Measurements from ENCODE around the gene VPS41. TPM values are rescaled to one million over a fixed set of nuclear protein-coding genes. Genes with fewer than 3 reads are reported as not detected.

VPS41 gene
- total RNA-seq, 1 donor from 2014 or later, result 37.4 TPM

GRCh38 chr7:38773430-38773829 lies 135.6 kb downstream of the VPS41 start:
- no peak for DNase-seq
- no peak for ATAC-seq (ENCODE audit: poor library complexity)
- intact Hi-C loops (cut with DNase I), result no loop called here

GRCh38 chr7:38760226-38760625 lies 148.8 kb downstream of the VPS41 start:
- ATAC-seq (ENCODE audit: poor library complexity), result no peak

GRCh38 chr7:38759028-38759427 lies 150.0 kb downstream of the VPS41 start:
- intact Hi-C loops (cut with DNase I), result no loop called here
- ATAC-seq (ENCODE audit: poor library complexity) (no peak), DNase-seq (no peak)

More at GRCh38 chr7:38760226-38760625, 148.8 kb downstream of the VPS41 start:
- intact Hi-C loops (cut with DNase I), result no loop called here
- DNase-seq, result no peak

GRCh38 chr7:38757931-38758330 lies 151.1 kb downstream of the VPS41 start:
- intact Hi-C loops (cut with DNase I), result no loop called here
- no peak for ATAC-seq (ENCODE audit: poor library complexity)
- no peak for DNase-seq

- ATAC-seq (ENCODE audit: poor library complexity) (no peak), DNase-seq (no peak)
- intact Hi-C loops (cut with DNase I), result no loop called here
Observed at GRCh38 chr7:38756521-38756920, 152.5 kb downstream of the VPS41 start.

DNA sequence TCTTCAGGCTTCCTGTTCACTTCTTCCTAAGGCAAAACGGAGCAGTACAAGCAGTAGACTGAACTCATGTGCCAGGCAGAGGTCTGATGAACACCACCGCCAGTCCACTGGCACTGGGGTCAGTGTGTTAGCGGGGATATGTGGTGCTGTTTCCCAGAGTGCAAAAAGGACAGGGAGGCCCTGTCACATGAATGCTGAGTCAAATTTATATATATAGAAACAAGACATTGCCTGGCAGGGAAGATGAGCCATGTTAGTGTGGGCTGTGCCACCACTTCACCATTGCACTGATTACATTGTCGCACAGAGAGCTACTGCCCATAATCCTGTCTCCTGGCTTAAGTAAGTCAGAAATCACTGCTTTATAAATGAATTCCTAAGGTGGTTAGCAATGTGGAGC lies 155.6 kb downstream of the VPS41 start:
- intact Hi-C loops (cut with DNase I), result no loop called here
- DNase-seq (peak; percentile 50), ATAC-seq (ENCODE audit: poor library complexity) (peak; percentile 94)

DNA sequence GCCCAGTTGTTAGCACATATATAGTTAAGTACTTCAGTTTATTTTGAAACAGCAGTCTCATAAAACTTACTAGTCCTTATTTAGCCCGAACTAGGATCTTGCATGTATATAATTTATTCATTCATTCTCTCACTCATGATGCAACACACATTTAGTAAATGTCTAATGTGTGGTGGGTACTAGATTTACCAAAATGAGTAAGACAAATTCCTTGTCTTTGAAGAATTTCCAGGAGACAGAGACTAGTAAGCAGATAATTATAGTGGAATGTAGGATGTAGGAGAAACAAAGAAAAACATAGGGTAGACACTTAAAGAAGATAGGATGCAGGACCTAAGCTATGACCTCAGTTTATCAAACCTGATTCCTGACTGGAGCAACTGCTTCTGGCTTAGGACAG lies 157.6 kb downstream of the VPS41 start:
- intact Hi-C loops (cut with DNase I), result no loop called here
- no peak for DNase-seq
- ATAC-seq (ENCODE audit: poor library complexity), result no peak

DNA sequence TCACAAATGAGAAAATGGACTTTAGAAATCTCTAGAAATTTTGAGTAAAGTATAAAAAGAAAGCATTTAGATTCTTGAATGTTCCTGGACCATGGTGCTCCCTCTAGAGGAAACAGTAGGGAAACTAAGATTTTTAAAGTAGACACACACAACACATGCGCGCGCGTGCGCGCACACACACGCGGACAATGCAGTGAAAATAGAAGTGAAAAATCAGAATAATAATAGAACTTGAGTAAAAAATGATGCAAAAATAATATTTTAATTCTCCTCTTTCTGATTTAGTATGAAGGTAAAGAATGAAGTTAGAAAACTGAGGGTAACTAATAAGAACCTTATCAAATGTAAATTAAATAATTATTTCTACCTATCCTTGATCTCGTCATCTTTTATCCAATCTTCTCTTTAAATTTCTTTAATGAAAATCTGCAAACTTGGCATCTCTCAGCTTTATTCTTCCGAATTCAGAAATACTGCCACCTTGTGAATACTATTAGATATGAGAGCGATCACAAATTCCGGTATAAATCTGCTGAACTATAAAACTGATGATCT lies 160.9 kb downstream of the VPS41 start:
- intact Hi-C loops (cut with DNase I), result no loop called here
- ATAC-seq (ENCODE audit: poor library complexity) (no peak), DNase-seq (peak; percentile 43)

GRCh38 chr7:38746438-38746837 lies 162.6 kb downstream of the VPS41 start:
- intact Hi-C loops (cut with DNase I), result no loop called here
- no peak for ATAC-seq (ENCODE audit: poor library complexity)
- DNase-seq, result no peak

DNA sequence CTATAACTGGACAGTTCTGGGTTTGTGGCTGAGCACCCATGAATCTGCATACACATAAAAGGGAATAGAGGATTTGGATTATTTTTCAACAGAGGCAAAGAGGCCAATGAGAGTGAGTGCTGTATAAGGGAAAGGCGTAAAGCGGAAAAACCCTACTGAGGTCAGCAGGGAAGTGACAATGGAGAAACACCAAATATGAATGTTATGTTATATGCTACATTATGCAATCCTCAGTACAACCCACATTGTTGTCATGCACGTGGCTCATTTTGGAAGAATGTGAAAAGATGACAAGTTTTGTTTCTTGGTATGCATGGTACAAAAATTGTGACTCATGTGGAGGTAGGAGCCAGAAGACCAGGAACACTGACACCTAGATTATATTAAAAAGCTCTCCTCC lies 164.2 kb downstream of the VPS41 start:
- intact Hi-C loops (cut with DNase I), result no loop called here
- ATAC-seq (ENCODE audit: poor library complexity), result no peak

GRCh38 chr7:38743899-38744298 lies 165.1 kb downstream of the VPS41 start:
- ATAC-seq (ENCODE audit: poor library complexity) (no peak), DNase-seq (no peak)
- intact Hi-C loops (cut with DNase I), result no loop called here

More for the DNA sequence above, 164.2 kb downstream of the VPS41 start:
- DNase-seq, result no peak

DNA sequence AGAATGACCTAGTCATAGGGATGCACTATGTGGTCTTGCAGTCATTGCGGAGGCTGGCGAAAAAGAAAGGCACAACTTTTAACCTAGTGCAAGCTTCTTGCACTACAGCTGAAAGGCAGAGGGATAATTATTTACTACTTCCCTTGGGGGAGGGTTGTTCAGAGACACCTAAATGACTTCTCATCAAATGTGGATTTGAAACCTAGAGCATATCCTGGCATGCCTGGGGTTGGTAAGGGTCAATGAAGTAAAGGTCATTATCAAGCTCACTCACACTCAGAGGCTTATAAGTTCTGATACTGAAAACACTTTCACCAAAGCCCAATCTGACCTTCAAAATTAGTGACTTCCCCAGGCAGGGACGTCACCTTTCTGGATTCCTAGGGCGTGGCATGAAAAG lies 168.9 kb downstream of the VPS41 start:
- ATAC-seq (ENCODE audit: poor library complexity), result no peak
- intact Hi-C loops (cut with DNase I), result no loop called here

DNA sequence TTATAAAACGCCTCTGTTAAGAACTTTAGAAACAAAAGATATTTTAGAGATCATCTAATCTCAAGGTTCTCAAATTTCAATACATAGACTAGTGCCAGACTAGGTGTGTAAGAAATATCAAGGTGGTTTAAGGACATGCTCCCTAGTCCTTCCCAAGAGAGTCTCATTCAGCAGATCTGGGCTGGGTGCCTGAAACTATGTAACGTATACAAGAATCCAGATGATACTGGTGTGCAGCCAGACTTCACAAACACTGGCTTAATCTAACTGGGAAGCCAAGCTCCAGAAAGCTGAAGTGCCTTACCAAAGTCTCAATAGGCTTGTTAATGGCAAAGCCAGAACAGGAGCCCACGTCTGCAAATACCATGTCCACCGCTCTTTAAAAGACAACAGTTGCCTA lies 172.9 kb downstream of the VPS41 start:
- DNase-seq (no peak), ATAC-seq (ENCODE audit: poor library complexity) (no peak)
- intact Hi-C loops (cut with DNase I), result no loop called here

More for the DNA sequence above, 168.9 kb downstream of the VPS41 start:
- no peak for DNase-seq

GRCh38 chr7:38731215-38731614 lies 177.8 kb downstream of the VPS41 start:
- no peak for ATAC-seq (ENCODE audit: poor library complexity)
- intact Hi-C loops (cut with DNase I), result no loop called here

GRCh38 chr7:38728145-38728544 lies 180.8 kb downstream of the VPS41 start:
- ATAC-seq (ENCODE audit: poor library complexity), result no peak
- no peak for DNase-seq
- intact Hi-C loops (cut with DNase I), result no loop called here

More at GRCh38 chr7:38731215-38731614, 177.8 kb downstream of the VPS41 start:
- no peak for DNase-seq

DNA sequence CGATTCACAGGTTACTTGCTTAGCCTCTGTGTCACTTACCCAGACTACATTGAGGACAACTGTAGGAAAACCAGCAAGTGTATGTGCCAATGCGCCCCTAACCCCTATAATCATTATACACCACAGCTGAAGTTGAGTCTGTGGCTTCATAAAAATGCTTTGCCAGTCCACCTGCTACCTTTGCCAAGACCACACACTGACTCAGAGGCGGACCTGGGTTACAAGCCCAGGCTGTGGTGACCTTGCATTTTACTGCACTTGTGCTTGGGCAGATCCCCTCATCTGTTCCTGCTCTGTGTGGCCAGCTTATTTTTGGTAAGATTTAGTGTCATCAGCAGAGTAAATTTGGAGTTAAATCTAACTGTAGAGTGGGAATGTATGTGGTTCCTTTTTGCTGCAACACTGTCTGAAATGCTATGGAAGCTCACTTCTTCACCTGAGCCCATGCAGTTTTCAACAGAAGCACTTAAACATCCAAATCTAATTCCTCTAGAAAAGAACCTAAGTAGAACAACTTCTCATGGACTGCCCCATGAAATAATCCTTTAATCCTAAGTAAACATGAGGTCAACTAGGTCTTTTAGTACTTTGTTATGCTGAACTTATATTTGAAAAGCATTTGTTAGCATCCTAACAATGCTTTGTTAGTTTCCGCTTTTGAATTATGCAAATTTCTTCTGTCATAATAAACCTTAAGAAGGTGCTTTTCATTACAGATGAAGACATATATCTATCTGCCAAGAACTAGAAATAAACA lies 181.6 kb downstream of the VPS41 start:
- intact Hi-C loops (cut with DNase I), result no loop called here
- ATAC-seq (ENCODE audit: poor library complexity) (no peak), DNase-seq (no peak)

GRCh38 chr7:38723327-38723726 lies 185.7 kb downstream of the VPS41 start:
- intact Hi-C loops (cut with DNase I), result no loop called here
- no peak for ATAC-seq (ENCODE audit: poor library complexity)
- no peak for DNase-seq

DNA sequence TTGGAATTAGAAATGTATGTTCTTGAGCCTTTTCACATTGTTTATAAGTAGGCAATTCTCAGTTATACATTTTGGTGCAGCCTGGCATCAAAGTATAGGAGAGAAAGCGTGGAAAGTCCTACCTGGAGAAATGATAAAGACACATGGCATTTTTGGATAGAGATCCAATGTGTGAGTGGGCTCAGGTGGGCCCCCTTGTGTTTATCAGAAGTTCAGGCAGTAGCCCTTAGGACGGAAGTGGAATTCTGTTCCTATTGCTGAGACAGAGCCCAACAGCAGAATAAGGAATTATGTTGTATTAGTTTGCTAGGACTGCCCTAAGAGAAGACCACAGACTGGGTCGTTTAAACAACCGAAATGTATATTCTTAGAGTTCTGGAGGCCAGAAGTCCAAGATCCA lies 192.6 kb downstream of the VPS41 start:
- ATAC-seq (ENCODE audit: poor library complexity), result no peak
- DNase-seq, result no peak
- intact Hi-C loops (cut with DNase I), result no loop called here

DNA sequence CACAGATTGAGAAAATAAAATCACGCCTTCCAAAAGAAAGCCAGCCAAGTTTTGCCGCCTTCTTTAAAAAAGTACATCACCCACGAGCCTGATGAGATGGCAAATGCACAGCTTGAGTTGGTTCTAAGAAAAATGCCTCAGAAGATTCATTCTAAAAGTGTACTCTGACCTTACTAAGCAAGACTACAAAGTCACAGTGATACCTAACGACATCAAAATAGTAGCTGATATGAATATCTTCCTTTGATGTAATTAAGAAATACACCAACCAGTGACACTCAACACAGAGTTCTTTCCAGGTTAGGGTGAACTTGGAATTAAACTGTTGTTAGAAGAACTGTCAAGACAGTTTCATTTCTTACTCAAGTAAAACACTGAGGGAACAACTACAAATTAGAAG lies 199.9 kb downstream of the VPS41 start:
- no peak for ATAC-seq (ENCODE audit: poor library complexity)
- intact Hi-C loops (cut with DNase I), result no loop called here
- DNase-seq, result no peak

DNA sequence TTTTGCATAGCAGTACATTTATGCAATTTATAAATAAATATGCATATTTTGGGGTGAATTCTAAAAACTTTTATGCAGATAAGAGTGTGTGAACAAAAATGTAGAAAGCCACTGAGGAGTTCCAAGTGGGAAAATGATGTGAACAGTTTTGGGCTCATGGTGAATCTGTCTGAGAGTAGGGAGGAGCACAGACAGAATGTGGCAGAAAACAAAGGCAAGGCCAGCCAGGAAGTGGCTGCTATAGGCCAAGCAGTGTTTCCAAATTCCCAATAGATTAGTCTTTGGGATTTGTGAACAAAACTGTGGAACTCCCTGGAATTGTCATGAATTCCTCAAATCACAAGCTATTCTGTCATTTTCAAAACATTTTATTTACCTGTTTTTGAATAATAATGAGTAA lies 204.2 kb downstream of the VPS41 start:
- DNase-seq, result no peak
- intact Hi-C loops (cut with DNase I), result no loop called here
- ATAC-seq (ENCODE audit: poor library complexity), result no peak

All from Right ventricle myocardium superior (tissue), 1 donor.